WTC11 (cell line): ENCODE data around the gene PRELID3B. TPM values are rescaled to one million over a fixed set of nuclear protein-coding genes. Genes with fewer than 3 reads are reported as not detected.
A peak's percentile ranks its signal among the peaks of the same experiment; 100 is the strongest.
"Not testable (repeated sequence)": the region's sequence is repeated elsewhere in the genome, so short reads cannot be mapped to it uniquely, and the experiment has no call there.

Experiments used
- ATAC-seq: fragments of 200-7000 bp; cut with Tn5 transposase; 2 replicates; pipeline ENCODE4 v1.10.0; 2021; ENCODE audit warnings: mild to moderate bottlenecking, moderate library complexity
- CTCF ChIA-PET: fragments of 300-600 bp; sonication (Branson Sonifier 250); formaldehyde crosslinking; loops from one replicate; lab custom pipeline; 2021; ENCODE audit warnings: antibody characterized with exemption; lab: Charles Lee
- POLR2A ChIA-PET: fragments of 350-600 bp; sonication (Branson Sonifier 250); formaldehyde crosslinking; loops from one replicate; lab custom pipeline; 2021; ENCODE audit warnings: antibody characterized with exemption; lab: Charles Lee
- DNase-seq: peaks from one replicate; pipeline ENCODE4 v3.0.0; 2021; ENCODE audit warnings: low spot score
- H3K27ac Mint-ChIP-seq: 2 replicates; pipeline ENCODE4 v1.8.0; 2021; ENCODE audit warnings: mixed read lengths
- H3K27me3 Mint-ChIP-seq: 2 replicates; pipeline ENCODE4 v1.8.0; 2021; ENCODE audit warnings: low read depth, mild to moderate bottlenecking, moderate library complexity, mixed read lengths
- H3K36me3 Mint-ChIP-seq: 2 replicates; pipeline ENCODE4 v1.8.0; 2021; ENCODE audit warnings: mixed read lengths
- H3K4me1 Mint-ChIP-seq: 2 replicates; pipeline ENCODE4 v1.8.0; 2022; ENCODE audit warnings: mixed read lengths
- H3K4me3 Mint-ChIP-seq: 2 replicates; pipeline ENCODE4 v1.8.0; 2021; ENCODE audit warnings: mild to moderate bottlenecking, moderate library complexity, mixed read lengths
- H3K9me3 Mint-ChIP-seq: 2 replicates; pipeline ENCODE4 v1.8.0; 2021; ENCODE audit warnings: mixed read lengths
- ATF1 ChIP-seq: sonication (generic); formaldehyde crosslinking; IDR thresholded peaks from 2 replicates; pipeline ENCODE4 v1.8.1; 2023; ENCODE audit warnings: mild to moderate bottlenecking, moderate library complexity, missing genetic modification reagents
- ATF3 ChIP-seq: sonication (generic); formaldehyde crosslinking; conservative IDR thresholded peaks from 2 replicates; pipeline ENCODE4 v1.8.1; 2022; ENCODE audit warnings: mild to moderate bottlenecking, missing genetic modification reagents
- CREM ChIP-seq: sonication (generic); formaldehyde crosslinking; IDR thresholded peaks from 2 replicates; pipeline ENCODE4 v1.8.1; 2022; ENCODE audit warnings: mild to moderate bottlenecking, missing genetic modification reagents, moderate library complexity
- E2F5 ChIP-seq: sonication (generic); formaldehyde crosslinking; IDR thresholded peaks from 2 replicates; pipeline ENCODE4 v1.8.1; 2022; ENCODE audit warnings: mild to moderate bottlenecking, moderate library complexity, missing genetic modification reagents
- FOXJ3 ChIP-seq: sonication (generic); formaldehyde crosslinking; IDR thresholded peaks from 2 replicates; pipeline ENCODE4 v1.9.0; 2021; ENCODE audit warnings: missing genetic modification reagents, mild to moderate bottlenecking, borderline replicate concordance
- GRHL2 ChIP-seq: fragments of 250-450 bp; sonication (Bioruptor Pico); IDR thresholded peaks from 2 replicates; pipeline ENCODE4 v1.8.0; 2022; ENCODE audit warnings: mild to moderate bottlenecking, moderate library complexity; ENCODE audit not compliant: insufficient replicate concordance, severe bottlenecking
- JAZF1 ChIP-seq: fragments of 250-450 bp; sonication (Bioruptor Pico); IDR thresholded peaks from 2 replicates; pipeline ENCODE4 v1.9.0; 2021; ENCODE audit warnings: moderate library complexity, mild to moderate bottlenecking, inconsistent platforms
- JUN ChIP-seq: sonication (generic); formaldehyde crosslinking; IDR thresholded peaks from 2 replicates; pipeline ENCODE4 v1.8.0; 2023; ENCODE audit warnings: mild to moderate bottlenecking, missing genetic modification reagents
- MYBL2 ChIP-seq: sonication (generic); formaldehyde crosslinking; IDR thresholded peaks from 2 replicates; pipeline ENCODE4 v1.8.1; 2023; ENCODE audit warnings: mild to moderate bottlenecking, moderate library complexity, missing genetic modification reagents
- OVOL2 ChIP-seq: fragments of 250-450 bp; sonication (Bioruptor Pico); IDR thresholded peaks from 2 replicates; pipeline ENCODE4 v1.9.0; 2021; ENCODE audit warnings: mild to moderate bottlenecking, borderline replicate concordance
- PRDM15 ChIP-seq: sonication (generic); formaldehyde crosslinking; IDR thresholded peaks from 2 replicates; pipeline ENCODE4 v1.8.0; 2022; ENCODE audit warnings: missing genetic modification reagents
- ZNF219 ChIP-seq: sonication (generic); formaldehyde crosslinking; IDR thresholded peaks from 2 replicates; pipeline ENCODE4 v1.8.0; 2023; ENCODE audit warnings: missing genetic modification reagents, mild to moderate bottlenecking, borderline replicate concordance
- ZNF396 ChIP-seq: fragments of 250-450 bp; sonication (Bioruptor Pico); IDR thresholded peaks from 2 replicates; pipeline ENCODE4 v1.8.0; 2021; ENCODE audit warnings: mild to moderate bottlenecking, moderate library complexity, borderline replicate concordance
- ZNF512 ChIP-seq: sonication (generic); formaldehyde crosslinking; IDR thresholded peaks from 2 replicates; pipeline ENCODE4 v1.8.1; 2022; ENCODE audit warnings: missing genetic modification reagents, borderline replicate concordance
- total RNA-seq: library from RNA; stranded (reverse); gene quantifications from 3 replicates; pipeline ENCODE4 v1.2.3, GENCODE V29; 2021

PRELID3B gene
- total RNA-seq, 1 experiment from 2014 or later = 46.9 TPM

- peaks cover 21% of the 10 kb centered on the region for H3K27me3 Mint-ChIP-seq
- H3K4me3 Mint-ChIP-seq = peak overlapping the region; percentile 82
- H3K27ac Mint-ChIP-seq = no peak overlapping the region
- DNase-seq (peak; percentile 91), ATAC-seq (peak; percentile 98)
- POLR2A ChIA-PET = interaction anchor here (1.9 kb wide), 1 partner anchor 11 kb away, joined by 5 read pairs; the partner anchor contains the start of gene ATP5F1E
- no peaks in the 10 kb centered on the region for H3K9me3 Mint-ChIP-seq
- peaks cover 12% of the 10 kb centered on the region for H3K36me3 Mint-ChIP-seq
- TF ChIP-seq PRDM15 (CRISPR knock-in tag) (peak; percentile 97), OVOL2 (CRISPR knock-in tag) (no peak), E2F5 (CRISPR knock-in tag) (0 out of 2 replicates have a peak, but pooled peaks have one; percentile 22)
- H3K4me1 Mint-ChIP-seq = peaks cover 20% of the 10 kb centered on the region
- CTCF ChIA-PET = interaction anchor here (0.8 to 2.7 kb wide), 7 partner anchors 70 to 561 kb away, joined by 3 to 6 read pairs (median 4); no protein-coding TSS in a partner anchor
Measured at GRCh38 chr20:59042796-59043631, 428 bp upstream of the PRELID3B start.

GRCh38 chr20:59041487-59041886 is 1.1 kb downstream of the PRELID3B start:
- Mint-ChIP-seq H3K4me1 (peaks cover 20% of the 10 kb centered on the region), H3K27me3 (peaks cover 13% of the 10 kb centered on the region), H3K4me3 (peak overlapping the region; percentile 82), H3K36me3 (peaks cover 27% of the 10 kb centered on the region)
- DNase-seq, H3K9me3 Mint-ChIP-seq, ATAC-seq, H3K27ac Mint-ChIP-seq: not testable (repeated sequence)
- POLR2A ChIA-PET = interaction anchor here (1.9 kb wide), 1 partner anchor 9 kb away, joined by 5 read pairs; the partner anchor contains the start of gene ATP5F1E
- CTCF ChIA-PET = interaction anchor here (2.7 kb wide), 1 partner anchor 166 kb away, joined by 6 read pairs; no protein-coding TSS in a partner anchor

- CTCF ChIA-PET = no interaction called here
- DNase-seq = no peak
- POLR2A ChIA-PET = interaction anchor here (0.5 kb wide), 1 partner anchor 9 kb away, joined by 3 read pairs; the partner anchor contains the start of gene ATP5F1E
Measured at GRCh38 chr20:59040667-59041066, 1.9 kb downstream of the PRELID3B start.

More at GRCh38 chr20:59040667-59041066, 1.9 kb downstream of the PRELID3B start:
- Mint-ChIP-seq H3K9me3 (no peaks in the 10 kb centered on the region), H3K4me1 (peaks cover 20% of the 10 kb centered on the region), H3K36me3 (peaks cover 36% of the 10 kb centered on the region), H3K4me3 (peak overlapping the region; percentile 82), H3K27me3 (peaks cover 8% of the 10 kb centered on the region), H3K27ac (no peak overlapping the region; the same call in 1 of the 2 replicates)
- no peak for TF ChIP-seq FOXJ3 (CRISPR knock-in tag)
- no peak for TF ChIP-seq ZNF396 (CRISPR knock-in tag)
- no peak for TF ChIP-seq ATF1 (CRISPR knock-in tag)
- TF ChIP-seq ATF3 (CRISPR knock-in tag) = no peak
- TF ChIP-seq JUN (CRISPR knock-in tag) = no peak
- no peak for TF ChIP-seq MYBL2
- no peak for TF ChIP-seq ZNF512
- TF ChIP-seq CREM (CRISPR knock-in tag) = no peak
- TF ChIP-seq ZNF219 (CRISPR knock-in tag) = no peak
- no peak for TF ChIP-seq JAZF1 (CRISPR knock-in tag)
- TF ChIP-seq GRHL2 = no peak
- ATAC-seq = no peak
